Activated effector memory CD4-positive, alpha-beta T cell treated with Interleukin-2 at 50 U/mL for 16 hours (primary cell): ENCODE results near the gene TMEM163.
A peak's percentile ranks its signal among the peaks of the same experiment; 100 is the strongest.

Experiments
- DNase-seq: peaks from one replicate; pipeline ENCODE4 v3.0.0-alpha.2; 2020

TMEM163 gene

DNA sequence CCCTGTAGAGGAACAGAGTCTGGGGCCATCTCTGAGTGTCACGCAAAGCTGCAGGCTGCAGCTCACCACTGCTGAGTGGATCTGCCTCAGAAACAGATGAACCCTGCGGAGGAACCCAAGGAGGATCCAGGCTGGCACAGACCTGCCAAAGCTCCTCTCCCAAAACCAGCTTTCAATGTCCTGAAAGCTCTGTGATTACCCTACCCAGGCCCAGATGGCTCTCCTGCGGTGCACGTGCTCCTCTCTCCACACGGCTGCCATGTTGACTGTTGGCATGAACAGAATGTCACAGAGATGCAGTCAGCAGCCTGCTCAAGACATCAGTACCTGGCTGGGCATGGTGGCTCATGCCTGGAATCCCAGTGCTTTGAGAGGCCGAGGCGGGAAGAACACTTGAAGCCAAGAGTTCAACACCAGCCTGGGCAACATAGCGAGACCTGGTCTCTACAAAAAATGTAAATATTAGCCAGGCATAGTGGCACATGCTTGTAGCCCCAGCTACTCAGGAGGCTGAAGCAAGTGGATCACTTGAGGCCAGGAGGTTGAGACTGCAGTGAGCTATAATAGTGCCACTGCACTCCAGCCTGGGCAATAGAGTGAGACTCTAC, 248.1 kb downstream of the TMEM163 start:
- no peak for DNase-seq

DNA sequence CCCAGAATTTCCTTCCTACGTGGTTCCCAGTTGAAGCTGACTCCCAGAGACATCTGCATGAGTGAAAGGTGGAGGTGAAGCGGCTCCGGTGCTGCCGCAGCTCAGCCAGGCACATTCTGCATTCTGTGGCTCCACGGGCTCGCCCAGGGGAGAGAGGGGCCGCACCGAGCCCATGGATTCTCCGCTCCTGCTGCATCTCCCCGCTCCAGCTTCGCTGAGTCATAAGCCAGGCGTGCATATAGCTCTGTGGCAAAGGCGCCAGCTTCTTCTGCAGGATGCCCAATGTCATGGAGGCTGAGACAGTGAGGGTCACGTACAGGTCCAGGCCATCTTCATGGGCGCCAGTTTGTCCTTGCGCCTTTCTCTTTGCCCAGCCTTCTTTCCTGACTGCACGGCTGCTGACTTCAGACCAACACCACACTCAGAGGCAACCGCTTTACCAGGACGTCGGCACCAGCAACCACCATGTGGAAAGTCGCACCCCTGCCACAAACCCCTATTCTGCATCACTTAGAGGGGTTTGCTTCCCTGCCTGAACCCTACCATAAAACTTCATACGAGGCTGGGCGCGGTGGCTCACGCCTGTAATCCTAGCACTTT, 249.2 kb downstream of the TMEM163 start:
- DNase-seq: no peak

DNA sequence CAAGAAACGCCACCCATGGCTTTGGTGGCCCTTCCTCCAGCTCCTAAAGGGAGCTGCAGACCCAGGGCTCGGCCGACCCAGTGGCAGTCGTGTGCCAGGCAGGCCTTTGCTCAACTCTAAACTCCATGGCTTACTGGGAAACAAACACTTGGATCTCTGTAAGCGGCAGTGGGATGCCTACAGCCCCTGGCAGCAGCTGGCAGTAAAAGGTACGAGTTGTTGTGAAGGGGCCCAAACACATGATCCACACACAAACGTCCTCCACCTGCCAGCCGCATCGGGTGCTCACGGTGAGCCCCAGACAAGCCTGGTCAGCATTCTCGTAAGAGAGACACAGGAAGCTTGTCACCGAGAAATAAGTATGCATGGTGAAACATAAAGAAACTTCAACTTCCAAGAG, 250.0 kb downstream of the TMEM163 start:
- DNase-seq: no peak

DNA sequence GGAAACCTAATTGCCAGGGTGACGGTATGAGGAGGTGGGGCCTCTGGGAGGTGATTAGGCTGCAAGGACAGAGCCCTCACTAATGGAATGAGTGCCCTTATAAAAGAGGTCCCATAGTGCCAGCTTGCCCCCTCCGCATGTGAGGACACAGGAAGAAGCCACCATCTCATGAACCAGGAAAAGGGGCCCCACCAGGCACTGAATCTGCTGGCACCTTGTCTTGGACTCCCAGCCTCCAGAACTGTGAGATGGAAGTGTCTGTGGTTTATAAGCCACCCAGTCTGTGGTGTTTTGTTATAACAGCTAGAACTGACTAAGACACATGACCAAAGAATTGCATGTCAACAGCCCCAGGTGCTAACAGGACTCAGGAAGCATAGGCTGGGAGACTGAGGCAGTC, 250.6 kb downstream of the TMEM163 start:
- no peak for DNase-seq

DNA sequence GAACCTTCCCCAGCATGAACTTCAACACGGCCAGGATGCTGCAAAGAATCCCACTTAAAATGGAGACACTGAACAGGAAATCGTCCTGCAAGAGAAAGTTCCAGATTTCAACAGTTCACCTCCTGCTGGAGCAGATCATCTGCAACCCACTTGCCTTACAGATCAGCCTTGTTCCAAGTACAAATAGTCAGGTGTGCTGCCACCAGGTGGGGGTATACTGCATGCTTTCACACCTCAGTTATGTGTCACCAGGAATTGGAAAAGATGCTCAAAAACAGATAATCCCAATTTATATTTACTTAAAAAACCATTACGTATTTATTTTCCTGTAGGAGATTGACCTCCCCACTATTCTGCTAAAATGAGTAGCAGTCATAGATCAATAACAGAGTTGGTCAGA, 252.7 kb downstream of the TMEM163 start:
- no peak for DNase-seq

DNA sequence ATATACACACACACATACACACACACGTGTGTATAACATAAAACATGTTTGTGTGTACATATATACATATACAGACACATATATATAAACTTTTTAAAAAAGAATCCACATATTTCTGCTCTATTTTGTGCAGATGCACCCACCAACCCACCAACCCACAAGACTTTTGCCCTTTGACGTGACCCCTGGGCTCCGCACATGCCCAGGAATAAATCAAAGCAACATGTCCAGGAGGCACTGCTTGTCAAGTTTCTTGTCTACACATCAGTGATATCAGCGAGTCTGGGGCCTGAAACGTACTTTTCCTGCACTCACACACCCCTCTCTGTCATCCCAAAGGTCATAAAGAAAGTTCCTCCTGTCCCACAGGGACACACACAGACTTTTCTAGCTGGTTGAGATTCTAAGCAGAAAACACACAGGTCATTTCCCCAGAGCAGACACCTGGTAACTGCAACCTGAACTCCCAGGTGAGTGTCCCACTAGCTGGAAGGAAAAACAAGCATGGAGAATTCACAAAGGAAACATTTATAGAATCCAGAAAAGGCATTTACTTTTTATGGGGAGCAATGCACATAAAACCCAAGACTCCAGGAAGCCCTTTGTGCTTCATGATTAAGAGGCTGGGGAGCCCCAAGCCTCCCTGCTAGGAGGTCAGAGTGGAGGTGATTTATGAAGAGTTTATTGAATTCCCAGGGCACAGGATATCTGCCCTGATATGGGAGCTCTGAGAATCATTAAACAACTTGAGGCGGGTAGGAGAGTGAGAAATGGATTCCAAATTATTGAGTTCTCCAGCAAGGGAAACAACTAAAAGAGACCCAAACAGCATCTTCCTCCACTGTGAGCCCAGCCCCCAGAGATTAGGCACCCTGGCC, 253.3 kb downstream of the TMEM163 start:
- no peak for DNase-seq

DNA sequence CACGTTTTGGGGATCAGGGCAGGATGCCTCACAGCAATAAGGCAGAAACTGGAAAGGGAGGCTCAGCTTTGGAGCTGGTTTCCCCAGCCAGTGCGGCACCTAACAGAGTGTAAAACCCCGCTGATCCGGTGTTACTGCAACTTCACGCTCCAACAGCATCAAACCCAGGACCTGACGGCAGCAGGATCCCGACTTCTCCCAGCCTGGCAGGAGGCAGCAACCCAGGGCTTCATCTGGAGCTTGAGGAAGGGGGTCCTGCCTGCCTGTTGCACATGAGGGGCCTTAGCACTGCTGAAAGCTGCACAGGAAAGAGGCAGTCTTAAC, 255.1 kb downstream of the TMEM163 start:
- no peak for DNase-seq

DNA sequence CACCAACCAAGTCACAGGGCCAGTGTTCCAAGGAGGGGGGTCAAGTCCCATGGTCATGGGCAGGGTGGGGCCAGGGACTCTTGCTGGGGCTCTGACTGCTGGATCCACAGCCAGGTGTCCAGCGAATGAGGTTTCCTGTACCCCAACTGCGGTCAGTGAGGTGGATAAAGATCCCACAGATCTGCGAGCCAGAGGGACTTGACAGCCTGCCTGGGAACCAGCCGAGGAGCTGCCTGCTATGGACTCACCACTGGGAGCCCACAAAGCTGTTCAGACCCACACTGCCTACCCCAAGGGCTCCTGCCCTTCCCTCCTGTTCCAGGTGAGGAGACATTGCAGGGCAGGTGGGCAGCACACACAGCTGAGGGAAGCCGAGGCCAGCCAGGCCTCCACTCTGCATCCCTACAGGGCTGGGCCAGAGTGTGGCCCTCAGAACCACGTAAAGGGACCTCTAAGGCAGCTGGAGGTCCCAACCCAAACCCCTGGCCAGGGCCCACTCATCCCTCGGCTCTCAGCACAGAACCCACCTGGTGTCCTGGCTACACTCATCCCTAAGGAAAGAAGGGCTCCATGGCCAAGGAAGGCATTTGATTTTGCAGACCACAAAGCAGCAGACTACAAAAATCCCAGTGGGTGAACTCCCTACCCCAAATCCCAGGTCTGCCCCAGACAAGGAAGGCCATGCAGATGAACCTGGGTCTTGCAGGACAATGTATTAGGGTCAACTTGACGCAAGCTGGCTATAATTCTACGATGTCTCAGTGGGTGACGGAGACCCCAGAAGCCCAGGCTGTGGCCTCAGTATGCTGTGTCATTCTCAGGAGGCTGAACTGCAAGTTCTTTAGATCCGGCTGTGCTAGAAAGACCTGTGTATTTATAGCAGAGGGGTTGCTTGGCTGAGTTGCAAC, 255.8 kb downstream of the TMEM163 start:
- DNase-seq: no peak

DNA sequence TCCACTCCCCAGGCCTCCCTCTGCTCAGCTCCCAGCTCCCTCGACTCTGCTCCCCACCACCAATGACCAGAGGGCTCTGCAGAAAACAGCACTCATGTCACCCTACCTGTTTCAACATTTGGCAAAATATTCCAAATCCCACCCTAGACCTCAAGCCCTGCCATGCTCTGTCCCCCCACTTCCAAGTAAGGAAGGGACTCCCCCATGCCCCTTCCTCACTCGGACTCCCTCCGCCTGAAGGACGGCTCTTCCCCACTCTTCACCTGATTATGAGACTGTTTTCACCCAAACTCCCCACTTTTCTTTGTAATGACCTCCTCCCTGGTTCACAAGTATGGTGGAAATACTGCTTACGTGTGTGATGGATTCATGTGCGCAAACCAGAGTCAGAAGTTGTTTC, 256.5 kb downstream of the TMEM163 start:
- no peak for DNase-seq

DNA sequence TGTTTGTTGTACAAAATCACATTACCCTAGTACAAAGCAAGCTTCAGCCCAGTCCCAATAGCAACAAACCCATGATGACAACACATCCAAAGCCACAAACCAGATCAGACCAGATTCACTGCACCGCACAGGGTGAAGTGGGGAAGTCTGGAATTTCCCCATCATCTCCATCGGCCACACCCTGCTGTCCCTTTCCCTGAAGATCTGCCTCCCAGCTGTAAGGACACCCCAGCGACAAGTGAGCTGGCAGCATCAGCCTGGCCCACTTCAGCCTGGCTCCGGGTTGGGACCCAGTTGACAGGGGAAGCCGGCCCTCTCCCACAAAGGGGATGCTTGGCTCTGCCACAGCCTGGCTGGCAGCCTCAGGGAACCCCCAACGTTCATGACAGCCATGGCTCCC, 257.3 kb downstream of the TMEM163 start:
- DNase-seq: no peak

DNA sequence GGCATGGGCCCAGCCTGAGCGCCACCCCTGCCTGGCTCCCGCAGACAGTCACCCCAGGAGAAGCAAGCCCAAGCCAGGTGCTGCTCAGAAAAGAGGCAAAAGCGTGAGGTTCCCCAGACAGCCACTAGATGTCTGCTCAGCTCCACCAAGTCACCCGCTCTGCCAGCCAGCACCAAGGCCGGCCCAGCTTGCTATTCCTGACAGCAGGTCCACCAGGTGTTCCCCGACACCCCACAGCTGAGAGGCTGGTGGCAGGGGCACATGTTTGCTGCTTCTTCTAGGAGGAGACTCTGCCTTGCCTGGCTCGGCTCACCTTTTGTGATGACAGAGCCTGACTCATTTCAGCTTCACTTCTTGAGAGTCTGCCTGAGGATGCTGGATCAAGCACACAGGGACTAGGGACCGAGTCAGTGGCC, 258.2 kb downstream of the TMEM163 start:
- DNase-seq: peak; percentile 25

DNA sequence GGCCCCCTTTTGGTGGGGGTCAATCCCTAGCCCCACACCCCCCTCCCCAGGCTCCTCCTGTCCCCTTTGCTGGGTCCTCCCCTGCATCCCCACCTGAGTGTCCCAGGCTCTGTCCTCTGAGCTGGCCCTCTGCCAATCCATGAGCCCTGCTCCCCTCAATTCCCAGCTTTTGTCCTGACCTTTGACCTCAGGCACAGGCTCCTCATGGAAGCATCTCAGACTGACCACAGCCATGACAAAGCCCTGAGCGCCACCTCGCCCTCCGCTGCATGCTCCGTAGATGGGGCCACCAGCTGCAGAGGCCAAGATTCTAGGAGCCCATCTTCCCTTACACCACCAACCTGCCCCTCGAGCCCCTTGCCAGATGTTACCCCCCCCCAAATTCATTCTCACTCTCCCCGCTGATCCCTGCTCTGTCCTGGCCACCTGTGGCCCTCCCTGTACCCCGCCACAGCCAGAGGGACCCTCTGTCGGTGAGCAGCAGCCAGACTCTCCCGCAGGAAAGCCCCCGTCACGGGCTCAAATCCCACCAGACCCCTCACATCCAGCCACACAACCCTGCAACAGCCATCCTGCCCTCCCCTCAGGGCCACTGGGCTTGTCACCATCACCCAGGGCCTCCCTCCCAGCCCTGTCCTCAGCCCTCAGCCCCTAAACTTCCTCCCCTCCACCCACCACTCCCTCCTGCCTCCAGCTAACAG, 258.9 kb downstream of the TMEM163 start:
- DNase-seq: no peak

DNA sequence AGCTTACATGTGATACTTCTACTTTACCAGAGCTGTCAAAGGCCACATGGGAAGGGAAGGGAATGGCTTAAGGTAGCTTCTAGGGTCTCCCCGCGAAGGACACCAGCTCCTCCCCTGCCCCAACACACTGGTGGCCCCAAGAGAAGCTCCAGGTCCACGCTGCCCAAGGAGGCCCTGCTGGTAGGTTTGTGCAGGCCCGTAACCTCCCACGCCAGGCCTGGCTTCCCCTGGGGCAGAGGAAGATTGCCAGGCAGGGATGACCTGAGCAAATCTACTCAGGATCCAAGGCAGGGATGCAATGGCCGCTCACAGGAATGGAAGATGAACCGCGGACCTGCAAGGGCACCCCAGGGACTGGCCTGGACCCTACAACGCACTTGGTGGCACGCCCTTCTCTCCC, 259.9 kb downstream of the TMEM163 start:
- no peak for DNase-seq

DNA sequence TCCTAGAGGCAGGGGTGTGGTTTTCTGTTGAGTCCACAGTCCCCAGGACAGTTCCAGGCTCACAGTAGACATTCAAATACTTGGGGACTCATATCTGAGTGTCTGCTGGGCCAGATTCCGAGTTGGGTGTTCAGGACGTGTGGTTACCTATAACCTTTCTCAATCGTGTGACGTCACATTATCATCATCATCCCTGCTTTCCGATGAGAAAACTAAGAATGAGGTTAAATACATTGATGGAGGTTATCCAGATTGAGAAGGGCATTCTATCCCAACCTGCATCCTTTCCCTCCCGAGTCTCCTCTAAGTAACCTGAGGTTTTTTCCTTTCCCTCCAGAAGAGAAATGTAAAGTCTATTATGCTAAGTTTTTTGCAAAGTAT, 260.3 kb downstream of the TMEM163 start:
- DNase-seq: no peak

DNA sequence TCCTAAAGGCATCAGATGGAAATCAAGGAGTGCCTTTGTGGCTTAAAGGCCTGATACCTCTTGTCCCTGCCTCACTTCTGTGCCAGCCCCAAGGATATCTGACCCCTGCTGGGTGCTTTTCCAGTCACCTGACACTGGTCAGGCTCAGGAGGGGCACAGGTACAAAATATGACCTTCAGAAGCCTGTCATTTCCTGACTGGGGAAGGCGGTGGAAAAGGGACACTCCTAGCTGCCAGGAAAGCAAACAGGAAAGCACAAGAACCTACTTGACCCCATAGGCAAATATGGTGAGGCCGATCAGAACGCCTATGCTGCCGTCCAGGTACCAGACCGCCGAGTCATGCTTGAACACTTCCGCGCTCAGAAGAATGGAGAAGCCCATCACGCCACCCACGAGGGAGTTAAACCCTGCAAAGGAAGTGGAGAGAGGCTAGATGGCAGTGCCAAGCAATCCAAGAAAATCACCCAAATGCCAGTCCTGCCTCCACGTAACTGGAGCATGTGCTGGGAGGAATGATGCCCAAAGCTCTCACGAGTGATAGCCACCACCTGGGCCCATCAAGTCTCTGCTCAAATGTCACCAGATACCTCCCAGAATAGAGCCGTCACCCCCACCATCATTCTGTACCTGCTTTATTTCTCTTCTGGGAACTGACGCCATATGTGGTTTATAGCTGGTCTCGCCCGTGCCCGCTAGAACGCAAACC, 260.9 kb downstream of the TMEM163 start:
- no peak for DNase-seq

DNA sequence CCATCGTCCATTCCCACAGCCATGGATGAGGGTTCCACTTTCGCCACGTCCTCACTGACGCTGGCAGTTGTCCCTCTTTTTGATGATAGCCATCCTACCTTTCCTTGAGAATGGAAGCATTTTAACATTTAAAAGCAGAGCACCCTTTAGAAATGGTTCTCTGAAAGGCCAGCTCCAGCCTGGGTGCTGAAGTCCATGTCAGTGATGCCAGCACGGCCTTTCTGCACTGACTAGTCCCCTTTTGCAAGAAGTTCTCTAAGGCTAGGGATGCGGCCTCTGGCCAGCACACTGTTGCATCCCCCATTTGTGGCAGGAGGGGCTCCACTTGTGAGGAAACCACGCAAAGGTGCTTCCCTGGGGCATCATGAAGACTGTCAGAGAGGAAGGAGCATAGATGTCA, 261.4 kb downstream of the TMEM163 start:
- DNase-seq: no peak

DNA sequence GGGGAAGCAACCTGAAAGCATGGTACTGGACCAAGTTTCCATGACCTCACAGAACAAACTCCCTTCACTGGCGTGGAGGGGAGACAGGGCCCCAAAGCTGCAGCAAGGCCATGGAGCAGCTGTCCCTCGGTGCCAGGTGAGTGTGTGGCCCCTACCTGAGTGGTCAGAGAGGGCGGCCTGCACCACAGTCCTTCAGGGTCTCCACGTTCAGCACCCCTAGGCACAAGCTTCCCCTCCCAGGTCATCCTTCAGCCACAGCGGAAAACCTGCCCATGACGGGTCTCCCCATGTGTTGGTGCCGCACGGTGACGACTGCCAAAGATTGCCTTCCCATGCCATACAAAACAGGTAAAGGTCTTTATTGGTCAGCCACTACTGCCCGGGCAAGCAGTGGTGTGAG, 263.4 kb downstream of the TMEM163 start:
- DNase-seq: no peak

DNA sequence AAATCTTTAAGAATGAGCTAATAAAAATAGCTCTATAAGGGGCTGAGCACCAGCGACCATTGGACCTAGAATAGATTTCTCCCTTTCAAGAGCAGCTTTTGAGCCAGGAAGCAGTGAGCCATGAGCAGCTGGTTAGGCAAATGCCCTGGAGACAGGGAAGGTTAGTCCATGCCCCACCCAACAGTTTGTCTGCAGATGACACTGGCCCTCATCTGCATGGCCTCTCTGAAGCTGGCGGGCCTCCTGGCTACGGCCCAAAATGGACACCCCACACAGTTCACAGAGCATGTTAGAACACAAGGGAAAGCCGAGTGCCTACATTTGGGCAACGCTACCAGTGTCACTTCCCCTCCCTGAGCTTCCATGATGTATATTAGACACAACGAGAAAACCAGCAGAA, 263.9 kb downstream of the TMEM163 start:
- DNase-seq: no peak

DNA sequence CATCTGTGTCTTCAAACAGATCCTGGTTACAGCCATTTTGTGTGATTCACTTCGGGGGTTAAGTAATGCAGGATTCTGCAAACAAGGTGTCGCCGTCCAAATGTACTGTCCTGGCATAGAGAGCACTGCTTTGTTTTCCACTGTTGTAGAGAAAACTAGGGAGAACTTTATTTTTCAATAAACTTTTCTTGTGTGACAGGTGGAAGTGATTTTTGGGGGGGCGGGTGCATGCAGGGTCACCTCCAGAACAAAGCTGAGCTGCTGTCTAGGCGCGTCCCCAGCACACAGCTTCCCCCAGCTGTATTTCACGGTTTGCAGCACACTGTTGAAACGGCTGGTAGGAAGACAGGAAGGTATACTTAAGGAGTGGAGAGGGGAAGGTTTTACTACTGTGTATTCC, 264.4 kb downstream of the TMEM163 start:
- no peak for DNase-seq

DNA sequence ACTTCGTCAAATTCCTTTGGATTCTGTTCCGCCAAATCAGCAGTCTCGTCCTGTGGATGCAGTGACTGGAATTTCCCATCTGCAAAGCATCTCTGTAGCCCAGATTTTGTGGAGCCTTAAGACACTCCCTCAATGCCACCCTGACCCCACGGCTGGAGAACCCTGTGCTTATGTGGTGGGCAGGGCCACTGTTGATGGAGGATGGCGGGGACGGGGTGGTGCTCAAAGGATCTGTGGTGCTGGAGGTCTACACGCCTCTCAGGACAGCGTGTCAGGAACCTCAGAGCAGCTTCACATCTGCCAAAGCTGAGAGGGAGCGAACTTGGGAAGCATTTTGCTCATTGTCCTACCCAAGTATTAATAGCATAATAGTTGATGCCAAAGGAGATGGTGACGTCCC, 264.8 kb downstream of the TMEM163 start:
- DNase-seq: no peak

DNA sequence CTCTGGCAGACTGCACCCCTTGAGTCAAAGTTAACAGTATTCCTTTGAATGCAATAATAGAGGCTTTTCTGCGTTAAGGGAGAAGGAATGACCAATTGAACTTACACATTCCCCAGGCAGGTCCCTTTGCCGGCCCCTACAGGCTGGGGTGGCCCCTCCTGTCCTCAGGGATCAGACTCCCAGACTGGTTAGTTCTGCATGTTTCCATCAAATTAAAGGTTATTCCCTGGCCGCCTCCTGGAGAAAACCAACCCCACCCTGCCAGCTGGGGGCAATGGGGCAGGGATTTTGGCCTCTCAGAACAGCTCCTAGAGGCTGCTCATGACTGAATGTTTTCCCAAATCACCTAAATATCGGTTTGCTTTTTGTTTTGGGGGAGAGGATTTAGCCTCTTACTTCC, 265.3 kb downstream of the TMEM163 start:
- DNase-seq: no peak
